Keratinocyte (primary cell): Measurements from ENCODE around the gene LRRC74B. TPM values are rescaled to one million over a fixed set of nuclear protein-coding genes. Genes with fewer than 3 reads are reported as not detected.
"Not testable (repeated sequence)": the region's sequence is repeated elsewhere in the genome, so short reads cannot be mapped to it uniquely, and the experiment has no call there.

Experiments used
- DNase-seq: peaks from one replicate; pipeline ENCODE4 v3.0.0-alpha.2; 2011; ENCODE audit warnings: low read depth, missing footprints, low spot score
- FAIRE-seq: peaks from 2 replicates; lab custom pipeline; 2011; peaks lifted over from hg19 to GRCh38; lab: Jason Lieb, UNC
- H2AFZ ChIP-seq: 2 replicates; pipeline ENCODE4 v1.6.0; 2012; ENCODE audit warnings: low read length, control low read depth, inconsistent platforms; ENCODE audit not compliant: control insufficient read depth
- H3K27ac ChIP-seq: 2 replicates; pipeline ENCODE4 v1.5.1; 2011; ENCODE audit warnings: low read length; ENCODE audit not compliant: control insufficient read depth, insufficient read depth
- H3K27me3 ChIP-seq: 3 replicates; pipeline ENCODE4 v1.6.0; 2011; ENCODE audit warnings: low read length; ENCODE audit not compliant: control insufficient read depth, insufficient read depth; ENCODE audit errors: extremely low read depth
- H3K36me3 ChIP-seq, 2 experiments: 2 replicates in 1 of 2; 3 replicates in 1 of 2; pipeline ENCODE4 v1.5.1; 2011; ENCODE audit warnings: low read length in 2 of 2, mild to moderate bottlenecking in 1 of 2; ENCODE audit not compliant: control insufficient read depth in 2 of 2, insufficient read depth in 2 of 2; ENCODE audit errors: extremely low read depth in 1 of 2
- H3K4me1 ChIP-seq: 3 replicates; pipeline ENCODE4 v1.5.1; 2011; ENCODE audit warnings: low read length; ENCODE audit not compliant: control insufficient read depth, insufficient read depth; ENCODE audit errors: extremely low read depth
- H3K4me2 ChIP-seq: 3 replicates; pipeline ENCODE4 v1.6.0; 2011; ENCODE audit warnings: low read depth, low read length; ENCODE audit not compliant: control insufficient read depth, insufficient read depth; ENCODE audit errors: extremely low read depth
- H3K4me3 ChIP-seq, 3 experiments: fragments of 200-600 bp in 1 of 3; sonication (generic) in 1 of 3; 2 replicates in 2 of 3; 3 replicates in 1 of 3; pipeline ENCODE4 v1.5.1; 2011 to 2016; ENCODE audit warnings: low read length in 3 of 3, mild to moderate bottlenecking in 3 of 3, control low read depth in 2 of 3, inconsistent platforms in 1 of 3, low read depth in 1 of 3, mixed read lengths in 1 of 3, mixed run types in 1 of 3, moderate library complexity in 1 of 3; ENCODE audit not compliant: control insufficient read depth in 2 of 3, insufficient read depth in 2 of 3; ENCODE audit errors: extremely low read depth in 1 of 3
- H3K79me2 ChIP-seq: 2 replicates; pipeline ENCODE4 v1.6.0; 2012; ENCODE audit warnings: low read length; ENCODE audit not compliant: control insufficient read depth, insufficient read depth
- H3K9ac ChIP-seq: 3 replicates; pipeline ENCODE4 v1.6.0; 2011; ENCODE audit warnings: low read length; ENCODE audit not compliant: control insufficient read depth, insufficient read depth; ENCODE audit errors: extremely low read depth
- H3K9me1 ChIP-seq: 3 replicates; pipeline ENCODE4 v1.6.0; 2011; ENCODE audit warnings: low read length; ENCODE audit not compliant: control insufficient read depth, insufficient read depth; ENCODE audit errors: extremely low read depth
- H3K9me3 ChIP-seq: 2 replicates; pipeline ENCODE4 v1.5.1; 2012; ENCODE audit warnings: low read depth, low read length; ENCODE audit not compliant: control insufficient read depth
- H4K20me1 ChIP-seq: 3 replicates; pipeline ENCODE4 v1.6.0; 2011; ENCODE audit warnings: low read length; ENCODE audit not compliant: control insufficient read depth, insufficient read depth; ENCODE audit errors: extremely low read depth
- EZH2 ChIP-seq: IDR thresholded peaks from one replicate; pipeline ENCODE4 v1.6.1; 2012; ENCODE audit warnings: inconsistent platforms, mild to moderate bottlenecking, low read length, moderate library complexity
- dilution Hi-C: fragments of 300-500 bp; cut with MboI; formaldehyde crosslinking; loops from one replicate; pipeline ENCODE4 v1.7.0; 2020; ENCODE audit warnings: low sequenced_read_pairs; ENCODE audit not compliant: extremely low pct_ligation_motif_present
- polyA plus RNA-seq, 5 experiments: library from polyadenylated mRNA; depleted of rRNA in 3 of 5; stranded (reverse) in 3 of 5; stranded (forward) in 1 of 5; unstranded in 1 of 5; fragments of >200 nt; gene quantifications; 1 replicate in 1 of 5; 2 replicates in 3 of 5; 3 replicates in 1 of 5; pipeline versions ENCODE4 v1.2.1 to v1.2.3, GENCODE V29; 2011 to 2012; ENCODE audit warnings: missing spikeins in 2 of 5, low read depth in 1 of 5, low replicate concordance in 1 of 5
- TF ChIP-seq, protein P1 (sequence below), 3 experiments: IDR thresholded peaks in 1 of 3; conservative IDR thresholded peaks in 1 of 3; optimal IDR thresholded peaks in 1 of 3; 2 replicates in 2 of 3; 3 replicates in 1 of 3; pipeline versions ENCODE3 to v1.5.1; 2011; ENCODE audit warnings: low read length in 3 of 3, mild to moderate bottlenecking in 3 of 3, moderate library complexity in 2 of 3, control low read depth in 1 of 3, inconsistent platforms in 1 of 3; ENCODE audit not compliant: insufficient read depth in 2 of 3; ENCODE audit errors: extremely low read depth in 1 of 3

LRRC74B gene
- polyA plus RNA-seq, 1 donor (not counting 4 experiments of a cell fraction or from before 2014, with no cell fraction given): not detected

DNA sequence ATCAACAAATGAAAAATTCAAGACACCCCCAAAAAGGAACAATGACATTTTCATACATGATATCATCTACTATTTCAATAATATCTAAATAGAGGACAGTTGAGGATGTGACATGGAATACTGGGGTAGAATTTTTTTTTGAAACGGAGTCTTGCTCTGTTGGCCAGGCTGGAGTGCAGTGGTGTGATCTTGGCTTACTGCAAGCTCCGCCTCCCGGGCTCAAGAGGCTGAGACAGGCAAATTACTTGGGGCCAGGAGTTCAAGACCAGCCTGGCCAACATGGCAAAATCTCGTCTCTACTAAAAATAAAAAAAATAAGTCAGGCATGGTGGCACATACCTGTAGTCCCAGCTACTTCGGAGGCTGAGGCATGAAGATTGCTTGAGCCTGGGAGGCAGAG lies 41.4 kb downstream of the LRRC74B start:
- dilution Hi-C loops: no loop called here
- H3K4me3 ChIP-seq: no peak overlapping the region
- H4K20me1 ChIP-seq: no peaks in the 10 kb centered on the region
- H3K79me2 ChIP-seq: no peaks in the 10 kb centered on the region
- no peaks in the 10 kb centered on the region for H3K27me3 ChIP-seq
- H3K4me2 ChIP-seq: no peak overlapping the region
- DNase-seq (no peak), FAIRE-seq (no peak)
- no peaks in the 10 kb centered on the region for H3K9me1 ChIP-seq
- TF ChIP-seq, protein P1, sequence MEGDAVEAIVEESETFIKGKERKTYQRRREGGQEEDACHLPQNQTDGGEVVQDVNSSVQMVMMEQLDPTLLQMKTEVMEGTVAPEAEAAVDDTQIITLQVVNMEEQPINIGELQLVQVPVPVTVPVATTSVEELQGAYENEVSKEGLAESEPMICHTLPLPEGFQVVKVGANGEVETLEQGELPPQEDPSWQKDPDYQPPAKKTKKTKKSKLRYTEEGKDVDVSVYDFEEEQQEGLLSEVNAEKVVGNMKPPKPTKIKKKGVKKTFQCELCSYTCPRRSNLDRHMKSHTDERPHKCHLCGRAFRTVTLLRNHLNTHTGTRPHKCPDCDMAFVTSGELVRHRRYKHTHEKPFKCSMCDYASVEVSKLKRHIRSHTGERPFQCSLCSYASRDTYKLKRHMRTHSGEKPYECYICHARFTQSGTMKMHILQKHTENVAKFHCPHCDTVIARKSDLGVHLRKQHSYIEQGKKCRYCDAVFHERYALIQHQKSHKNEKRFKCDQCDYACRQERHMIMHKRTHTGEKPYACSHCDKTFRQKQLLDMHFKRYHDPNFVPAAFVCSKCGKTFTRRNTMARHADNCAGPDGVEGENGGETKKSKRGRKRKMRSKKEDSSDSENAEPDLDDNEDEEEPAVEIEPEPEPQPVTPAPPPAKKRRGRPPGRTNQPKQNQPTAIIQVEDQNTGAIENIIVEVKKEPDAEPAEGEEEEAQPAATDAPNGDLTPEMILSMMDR (optimal IDR thresholded peaks at IDR 0.05 in 1 of 3, IDR thresholded peaks at IDR 0.05 in 1 of 3, conservative IDR thresholded peaks at IDR 0.05 in 1 of 3; ENCODE audit: extremely low read depth in 1 of 3, insufficient read depth in 2 of 3, low read length in 3 of 3): no peak
- no peak for TF ChIP-seq EZH2
- H3K36me3 ChIP-seq: no peaks in the 10 kb centered on the region
- H3K9me3 ChIP-seq: no peaks in the 10 kb centered on the region
- no peaks in the 10 kb centered on the region for H3K4me1 ChIP-seq
- no peak overlapping the region for H3K9ac ChIP-seq
- H3K27ac ChIP-seq: no peak overlapping the region
- no peak overlapping the region for H2AFZ ChIP-seq

DNA sequence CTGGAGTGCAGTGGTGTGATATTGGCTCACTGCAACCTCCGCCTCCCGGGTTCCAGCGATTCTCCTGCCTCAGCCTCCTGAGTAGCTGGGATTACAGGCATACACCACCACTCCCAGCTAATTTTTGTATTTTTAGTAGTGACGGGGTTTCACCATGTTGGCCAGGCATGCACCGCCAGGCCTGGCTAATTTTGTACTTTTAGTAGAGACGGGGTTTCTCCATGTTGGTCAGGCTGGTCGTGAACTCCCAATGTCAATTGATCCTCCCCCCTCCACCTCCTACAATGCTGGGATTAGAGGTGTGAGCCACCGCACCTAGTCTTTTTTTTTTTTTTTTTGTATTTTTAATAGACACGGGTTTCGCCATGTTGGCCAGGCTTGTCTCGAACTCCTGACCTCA lies 42.2 kb downstream of the LRRC74B start:
- H3K27ac ChIP-seq, H2AFZ ChIP-seq, H4K20me1 ChIP-seq, H3K27me3 ChIP-seq, H3K4me2 ChIP-seq, DNase-seq, FAIRE-seq, H3K9me3 ChIP-seq, H3K9me1 ChIP-seq, dilution Hi-C loops, H3K36me3 ChIP-seq, H3K9ac ChIP-seq, H3K4me3 ChIP-seq, H3K79me2 ChIP-seq, H3K4me1 ChIP-seq: not testable (repeated sequence)

DNA sequence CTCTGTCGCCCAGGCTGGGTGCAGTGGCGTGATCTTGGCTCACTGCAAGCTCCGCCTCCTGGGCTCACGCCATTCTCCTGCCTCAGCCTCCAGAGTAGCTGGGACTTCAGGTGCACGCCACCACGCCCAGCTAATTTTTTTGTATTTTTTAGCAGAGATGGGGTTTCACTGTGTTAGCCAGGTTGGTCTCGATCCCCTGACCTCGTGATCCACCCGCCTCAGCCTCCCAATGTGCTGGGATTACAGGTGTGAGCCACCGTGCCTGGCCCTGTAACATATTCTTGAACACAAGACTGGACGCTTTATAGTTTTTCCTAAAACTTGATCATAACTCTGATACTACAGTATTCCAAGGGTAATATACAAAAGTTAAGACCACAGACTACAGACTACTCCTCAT lies 45.5 kb downstream of the LRRC74B start:
- H3K27ac ChIP-seq, H3K27me3 ChIP-seq, H4K20me1 ChIP-seq, H3K9ac ChIP-seq, H3K4me3 ChIP-seq, dilution Hi-C loops, H3K9me3 ChIP-seq, H3K4me1 ChIP-seq, H3K9me1 ChIP-seq, H2AFZ ChIP-seq, H3K4me2 ChIP-seq, H3K79me2 ChIP-seq, DNase-seq, FAIRE-seq, H3K36me3 ChIP-seq: not testable (repeated sequence)
